ENCODE data around the gene ARMH2. TPM values are rescaled to one million over a fixed set of nuclear protein-coding genes. Genes with fewer than 3 reads are reported as not detected.

ARMH2 gene
- total and polyA plus RNA-seq, 2 donors (not counting 1 experiment from before 2014, with no cell fraction given), result 0.43 to 5.0 TPM

DNA sequence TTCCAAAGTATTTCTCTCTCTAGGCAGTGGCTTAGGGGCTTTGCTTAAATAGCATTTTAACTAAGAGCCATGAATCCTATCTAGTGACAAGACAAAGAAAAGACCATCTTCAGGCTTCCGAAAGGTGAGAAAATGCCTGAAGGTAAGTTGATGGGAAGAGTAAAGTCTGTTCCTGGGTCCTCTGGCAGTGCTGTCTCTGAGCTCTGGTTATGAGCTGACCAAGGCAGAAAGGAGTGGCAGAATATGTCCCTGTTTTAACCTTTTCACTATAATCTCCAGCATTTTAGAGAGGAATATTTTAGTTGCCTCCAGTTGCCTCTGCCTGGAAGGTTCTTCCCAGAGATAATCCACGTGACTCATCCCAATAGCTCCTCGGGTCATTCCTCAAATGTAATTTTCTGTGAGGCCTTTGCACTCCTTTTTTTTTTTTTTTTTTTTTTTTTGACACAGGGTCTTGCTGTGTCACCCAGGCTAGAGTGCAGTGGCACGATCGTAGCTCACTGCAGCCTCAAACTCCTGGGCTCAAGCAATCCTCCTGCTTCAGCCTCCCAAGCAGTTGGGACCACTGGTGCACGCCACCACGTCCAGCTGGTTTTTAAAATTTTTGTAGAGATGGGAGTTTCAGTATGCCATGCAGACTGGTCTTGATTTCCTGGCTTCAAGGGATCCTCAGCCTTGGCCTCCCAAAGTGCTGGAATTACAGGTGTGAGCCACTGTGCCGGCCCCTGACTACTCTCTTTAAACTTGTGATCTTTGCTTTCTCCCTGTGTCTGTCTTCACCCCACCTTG is 3.7 kb upstream of the ARMH2 start:
- POLR2A ChIA-PET, result interaction anchor here (0.6 kb wide), 1 partner anchor 233 kb away, joined by 8 read pairs; no protein-coding TSS in a partner anchor
- H3K4me3 Mint-ChIP-seq, result no peak overlapping the region
- 97% methylated on average over 4 of the region's 8 CpGs for WGBS (ENCODE audit: insufficient coverage)

DNA sequence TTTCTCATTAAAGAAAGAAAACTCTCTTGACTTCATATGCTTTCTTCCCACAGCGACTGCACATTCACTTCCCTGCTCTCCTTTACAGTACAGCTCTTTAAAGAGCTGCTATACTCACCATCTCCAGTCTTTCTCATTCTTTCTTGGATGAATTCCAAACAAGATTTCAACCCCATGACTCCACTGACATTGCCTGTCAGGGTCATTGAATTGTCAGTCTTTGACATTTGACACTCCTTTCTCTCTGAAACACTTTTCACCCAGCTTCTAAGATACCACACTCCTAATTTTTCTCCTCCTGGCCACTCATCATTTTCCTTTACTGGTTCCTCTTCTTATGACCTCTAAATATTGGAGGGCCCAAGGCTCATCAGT is 811 bp upstream of the ARMH2 start:
- no peaks in the 10 kb centered on the region for H3K4me1 ChIP-seq (ENCODE audit: control insufficient read depth in 2 of 2, insufficient read depth in 2 of 2, low read length in 2 of 2)
- no peaks in the 10 kb centered on the region for H3K4me1 Mint-ChIP-seq
- peak overlapping the region; percentile 11 for H3K27ac Mint-ChIP-seq
- no peaks in the 10 kb centered on the region for H3K9me3 ChIP-seq (ENCODE audit: control extremely low read depth in 1 of 3, control insufficient read depth in 2 of 3, insufficient read depth in 1 of 3, low read length in 2 of 3)
- no peaks in the 10 kb centered on the region for H3K27me3 Mint-ChIP-seq
- H3K9me3 Mint-ChIP-seq (ENCODE audit: insufficient read depth), result no peaks in the 10 kb centered on the region
- no peak overlapping the region for H3K4me2 ChIP-seq (replicated peaks; ENCODE audit: low read depth, low read length, poor library complexity, severe bottlenecking)
- no peak overlapping the region for H3K4me3 Mint-ChIP-seq
- WGBS (ENCODE audit: insufficient coverage), result 42% methylated on average over 1 of the region's 1 CpG
- peak overlapping the region in 1 of 2 donors; percentile 13 for H3K27ac ChIP-seq (ENCODE audit: low read length in 2 of 2)
- H4K20me1 ChIP-seq (ENCODE audit: control insufficient read depth, insufficient read depth, low read length, poor library complexity, severe bottlenecking), result peaks cover 2% of the 10 kb centered on the region
- H3K79me2 ChIP-seq (ENCODE audit: control insufficient read depth, insufficient read depth, low read length), result no peaks in the 10 kb centered on the region
- DNase-seq (no peak), ATAC-seq (ENCODE audit: low read depth) (no peak)
- POLR2A ChIA-PET, result no interaction called here
- no peak overlapping the region for H2AFZ ChIP-seq (ENCODE audit: insufficient read depth, low read depth, low read length, poor library complexity, severe bottlenecking)
- H3K9ac ChIP-seq (ENCODE audit: low read length), result no peak overlapping the region
- peaks cover 6 to 21% of the 10 kb centered on the region in 2 experiments for H3K36me3 ChIP-seq (replicated peaks in 1 of 2; ENCODE audit: control extremely low read depth in 1 of 2, control insufficient read depth in 1 of 2, extremely low read depth in 1 of 2, insufficient read depth in 2 of 2, low read length in 1 of 2)
- intact Hi-C loops (cut with micrococcal nuclease), result no loop called here
- no peak for TF ChIP-seq EZH2 (IDR thresholded peaks at IDR 0.05; ENCODE audit: borderline replicate concordance, insufficient read depth, low read depth, low read length, poor library complexity, severe bottlenecking)
- TF ChIP-seq, protein P1, sequence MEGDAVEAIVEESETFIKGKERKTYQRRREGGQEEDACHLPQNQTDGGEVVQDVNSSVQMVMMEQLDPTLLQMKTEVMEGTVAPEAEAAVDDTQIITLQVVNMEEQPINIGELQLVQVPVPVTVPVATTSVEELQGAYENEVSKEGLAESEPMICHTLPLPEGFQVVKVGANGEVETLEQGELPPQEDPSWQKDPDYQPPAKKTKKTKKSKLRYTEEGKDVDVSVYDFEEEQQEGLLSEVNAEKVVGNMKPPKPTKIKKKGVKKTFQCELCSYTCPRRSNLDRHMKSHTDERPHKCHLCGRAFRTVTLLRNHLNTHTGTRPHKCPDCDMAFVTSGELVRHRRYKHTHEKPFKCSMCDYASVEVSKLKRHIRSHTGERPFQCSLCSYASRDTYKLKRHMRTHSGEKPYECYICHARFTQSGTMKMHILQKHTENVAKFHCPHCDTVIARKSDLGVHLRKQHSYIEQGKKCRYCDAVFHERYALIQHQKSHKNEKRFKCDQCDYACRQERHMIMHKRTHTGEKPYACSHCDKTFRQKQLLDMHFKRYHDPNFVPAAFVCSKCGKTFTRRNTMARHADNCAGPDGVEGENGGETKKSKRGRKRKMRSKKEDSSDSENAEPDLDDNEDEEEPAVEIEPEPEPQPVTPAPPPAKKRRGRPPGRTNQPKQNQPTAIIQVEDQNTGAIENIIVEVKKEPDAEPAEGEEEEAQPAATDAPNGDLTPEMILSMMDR (IDR thresholded peaks at IDR 0.05), result no peak
- H3K4me3 ChIP-seq (ENCODE audit: control extremely low read depth in 1 of 5, extremely low read depth in 1 of 5, insufficient read depth in 1 of 5, low read depth in 2 of 5, low read length in 4 of 5), result no peak overlapping the region
- no peaks in the 10 kb centered on the region for H3K27me3 ChIP-seq (replicated peaks in 1 of 4; ENCODE audit: control extremely low read depth in 1 of 4, control insufficient read depth in 3 of 4, insufficient read depth in 4 of 4, low read length in 3 of 4)
- CTCF ChIA-PET, result interaction anchor here (1.9 kb wide), 1 partner anchor 218 kb away, joined by 5 read pairs; no protein-coding TSS in a partner anchor

More for the DNA sequence above, 3.7 kb upstream of the ARMH2 start:
- Histone ChIP-seq H3K4me1 (ENCODE audit: control insufficient read depth in 2 of 2, insufficient read depth in 2 of 2, low read length in 2 of 2) (no peaks in the 10 kb centered on the region), H3K9ac (ENCODE audit: low read length) (no peak overlapping the region), H3K27ac (ENCODE audit: low read length in 2 of 2) (no peak overlapping the region), H3K9me3 (ENCODE audit: control extremely low read depth in 1 of 3, control insufficient read depth in 2 of 3, insufficient read depth in 1 of 3, low read length in 2 of 3) (no peaks in the 10 kb centered on the region), H4K20me1 (ENCODE audit: control insufficient read depth, insufficient read depth, low read length, poor library complexity, severe bottlenecking) (peaks cover 22% of the 10 kb centered on the region), H3K79me2 (ENCODE audit: control insufficient read depth, insufficient read depth, low read length) (no peaks in the 10 kb centered on the region), H3K4me2 (replicated peaks; ENCODE audit: low read depth, low read length, poor library complexity, severe bottlenecking) (no peak overlapping the region), H2AFZ (ENCODE audit: insufficient read depth, low read depth, low read length, poor library complexity, severe bottlenecking) (no peak overlapping the region), H3K4me3 (ENCODE audit: control extremely low read depth in 1 of 5, extremely low read depth in 1 of 5, insufficient read depth in 1 of 5, low read depth in 2 of 5, low read length in 4 of 5) (no peak overlapping the region), H3K27me3 (replicated peaks in 1 of 4; ENCODE audit: control extremely low read depth in 1 of 4, control insufficient read depth in 3 of 4, insufficient read depth in 4 of 4, low read length in 3 of 4) (no peaks in the 10 kb centered on the region), H3K36me3 (replicated peaks in 1 of 2; ENCODE audit: control extremely low read depth in 1 of 2, control insufficient read depth in 1 of 2, extremely low read depth in 1 of 2, insufficient read depth in 2 of 2, low read length in 1 of 2) (peaks cover 12 to 51% of the 10 kb centered on the region in 2 experiments)
- ATAC-seq (ENCODE audit: low read depth) (no peak), DNase-seq (no peak)
- no peaks in the 10 kb centered on the region for H3K4me1 Mint-ChIP-seq
- H3K27me3 Mint-ChIP-seq, result no peaks in the 10 kb centered on the region
- no peak for TF ChIP-seq EZH2 (IDR thresholded peaks at IDR 0.05; ENCODE audit: borderline replicate concordance, insufficient read depth, low read depth, low read length, poor library complexity, severe bottlenecking)
- TF ChIP-seq, protein P1 (IDR thresholded peaks at IDR 0.05), result no peak
- intact Hi-C loops (cut with micrococcal nuclease), result no loop called here
- H3K27ac Mint-ChIP-seq, result peak overlapping the region; percentile 37
- no peaks in the 10 kb centered on the region for H3K9me3 Mint-ChIP-seq (ENCODE audit: insufficient read depth)
- CTCF ChIA-PET, result no interaction called here
